Heart left ventricle (tissue), 13 donors: Measurements from ENCODE around the gene DMAC2.

ENCODE experiments used
- CTCF ChIP-seq, 12 donors: fragments of 200-600 bp; sonication (generic) in 4 of 12; IDR thresholded peaks; one replicate each; pipeline versions ENCODE4 v1.5.0 to v1.8.0; 2018 to 2022; ENCODE audit warnings: antibody characterized with exemption in 12 of 12, mild to moderate bottlenecking in 5 of 12
- POLR2A ChIP-seq, 2 donors: fragments of 450-650 bp; IDR thresholded peaks; one replicate each; pipeline ENCODE4 v1.6.1; 2017; ENCODE audit warnings: antibody characterized with exemption in 2 of 2, mild to moderate bottlenecking in 2 of 2, moderate library complexity in 2 of 2
- donor health status: ischemic (EF 13 %, LVEDD 7.1; RV severe dilation, severe dysfunction).
- donor health status: DM: no; HTN: yes; CAD: no.
- donor health status: DM: no; HTN: no; CAD: no.
- donor health status: ischemic (EF 25% LVEDD 6.9; RV normal size, moderate dysfunction).
- donor health status: ischemic (EF 25% LVEDD 5.7; RV mildly dilated, moderate dysfunction).
- donor health status: ischemic (EF 35%, LVEDD 5.7; RV mildly dilated, moderate dysfunction).
- donor health status: nonischemic (EF 11% LVEDD 7.7; RV severe dilation, severe dysfunction).
- donor health status: DM: yes; HTN: yes; CAD: no.
- donor health status: PGD.
- donor health status: ischemic (EF 29% LVEDD 5.4; RV normal size, mild dysfunction).
- donor health status: nonischemic (EF 23%, LVEDD 6.1; RV moderate dilation, normal function).

GRCh38 chr19:41391618-41392017 is 48.1 kb downstream of the DMAC2 start:
- TF ChIP-seq CTCF (IDR thresholded peaks at IDR 0.05) (no peak), POLR2A (IDR thresholded peaks at IDR 0.05) (no peak)
